ENCODE measurements around the gene RTL1.

Gene RTL1

DNA sequence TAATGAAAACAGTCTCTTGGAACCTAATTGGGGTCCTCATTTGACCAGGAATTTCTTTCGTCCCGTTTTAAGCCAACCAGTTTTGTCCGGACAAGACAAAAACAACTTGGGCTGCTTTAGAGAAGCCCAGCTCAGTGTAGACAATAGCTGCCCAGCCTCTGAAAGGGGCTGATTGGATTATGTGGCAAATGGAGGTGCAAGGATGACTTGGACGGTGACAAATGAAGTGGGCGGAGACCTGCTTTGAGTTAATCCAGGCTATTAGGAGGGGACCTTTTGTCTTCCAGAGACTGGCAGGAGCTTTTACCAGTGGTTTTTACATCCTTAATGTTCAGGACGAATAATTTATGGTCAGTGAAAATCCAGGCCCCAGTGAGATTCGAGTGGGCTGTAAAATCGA lies 72.8 kb downstream of the RTL1 start:
- H3K9ac ChIP-seq (ENCODE audit: low read length) = no peak overlapping the region
- no peak overlapping the region for H3K4me3 ChIP-seq (ENCODE audit: low read depth in 1 of 2, low read length in 2 of 2)
- H3K27ac ChIP-seq (ENCODE audit: low read depth, low read length) = no peak overlapping the region
- H3K4me1 ChIP-seq (ENCODE audit: insufficient read depth, low read length) = no peaks in the 10 kb centered on the region
- no peaks in the 10 kb centered on the region for H3K36me3 ChIP-seq (ENCODE audit: insufficient read depth, low read length)
- H3K9me3 ChIP-seq (ENCODE audit: low read length) = no peaks in the 10 kb centered on the region
- H3K27me3 ChIP-seq (ENCODE audit: control insufficient read depth in 1 of 2, insufficient read depth in 2 of 2, low read length in 2 of 2) = peaks cover 0 to 29% of the 10 kb centered on the region in 2 donors
